Measurements from ENCODE around the gene LDLRAD3.

DNA sequence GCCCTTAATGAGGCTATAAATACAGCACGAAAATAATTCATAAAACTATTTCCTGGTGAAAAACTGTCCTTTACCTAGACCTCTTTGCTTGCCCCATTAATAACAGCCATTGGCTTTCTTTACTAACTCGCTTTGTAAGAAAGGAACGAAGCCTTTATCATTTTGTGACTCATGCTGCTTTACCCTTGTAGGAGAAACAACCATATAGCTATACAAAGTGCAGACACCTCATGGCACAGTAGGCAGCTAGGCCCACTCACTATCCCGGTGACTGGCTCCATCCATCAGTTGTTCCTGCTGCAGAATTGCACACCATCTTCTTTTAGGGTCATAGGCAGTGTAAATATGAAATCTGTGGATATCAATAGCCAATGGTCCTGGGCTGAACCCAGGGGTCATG, 85.8 kb downstream of the LDLRAD3 start:
- TF ChIP-seq EZH2 (IDR thresholded peaks at IDR 0.05; ENCODE audit: low read length): no peak
- TF ChIP-seq, protein P1, sequence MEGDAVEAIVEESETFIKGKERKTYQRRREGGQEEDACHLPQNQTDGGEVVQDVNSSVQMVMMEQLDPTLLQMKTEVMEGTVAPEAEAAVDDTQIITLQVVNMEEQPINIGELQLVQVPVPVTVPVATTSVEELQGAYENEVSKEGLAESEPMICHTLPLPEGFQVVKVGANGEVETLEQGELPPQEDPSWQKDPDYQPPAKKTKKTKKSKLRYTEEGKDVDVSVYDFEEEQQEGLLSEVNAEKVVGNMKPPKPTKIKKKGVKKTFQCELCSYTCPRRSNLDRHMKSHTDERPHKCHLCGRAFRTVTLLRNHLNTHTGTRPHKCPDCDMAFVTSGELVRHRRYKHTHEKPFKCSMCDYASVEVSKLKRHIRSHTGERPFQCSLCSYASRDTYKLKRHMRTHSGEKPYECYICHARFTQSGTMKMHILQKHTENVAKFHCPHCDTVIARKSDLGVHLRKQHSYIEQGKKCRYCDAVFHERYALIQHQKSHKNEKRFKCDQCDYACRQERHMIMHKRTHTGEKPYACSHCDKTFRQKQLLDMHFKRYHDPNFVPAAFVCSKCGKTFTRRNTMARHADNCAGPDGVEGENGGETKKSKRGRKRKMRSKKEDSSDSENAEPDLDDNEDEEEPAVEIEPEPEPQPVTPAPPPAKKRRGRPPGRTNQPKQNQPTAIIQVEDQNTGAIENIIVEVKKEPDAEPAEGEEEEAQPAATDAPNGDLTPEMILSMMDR (optimal IDR thresholded peaks at IDR 0.05 in 1 of 3, IDR thresholded peaks at IDR 0.05 in 1 of 3, conservative IDR thresholded peaks at IDR 0.05 in 1 of 3; ENCODE audit: extremely low read depth in 1 of 3, insufficient read depth in 2 of 3, low read length in 3 of 3): no peak

Measured in keratinocyte (primary cell).